GM12873 (cell line): ENCODE measurements around the gene RNF43.

Source experiments
- TF ChIP-seq, protein P1 (sequence below): IDR thresholded peaks from 2 replicates; pipeline ENCODE4 v1.5.1; 2012; ENCODE audit warnings: low read depth, mild to moderate bottlenecking, moderate library complexity, low read length, control low read depth; ENCODE audit not compliant: insufficient read depth; ENCODE audit errors: missing control alignments

Gene RNF43

DNA sequence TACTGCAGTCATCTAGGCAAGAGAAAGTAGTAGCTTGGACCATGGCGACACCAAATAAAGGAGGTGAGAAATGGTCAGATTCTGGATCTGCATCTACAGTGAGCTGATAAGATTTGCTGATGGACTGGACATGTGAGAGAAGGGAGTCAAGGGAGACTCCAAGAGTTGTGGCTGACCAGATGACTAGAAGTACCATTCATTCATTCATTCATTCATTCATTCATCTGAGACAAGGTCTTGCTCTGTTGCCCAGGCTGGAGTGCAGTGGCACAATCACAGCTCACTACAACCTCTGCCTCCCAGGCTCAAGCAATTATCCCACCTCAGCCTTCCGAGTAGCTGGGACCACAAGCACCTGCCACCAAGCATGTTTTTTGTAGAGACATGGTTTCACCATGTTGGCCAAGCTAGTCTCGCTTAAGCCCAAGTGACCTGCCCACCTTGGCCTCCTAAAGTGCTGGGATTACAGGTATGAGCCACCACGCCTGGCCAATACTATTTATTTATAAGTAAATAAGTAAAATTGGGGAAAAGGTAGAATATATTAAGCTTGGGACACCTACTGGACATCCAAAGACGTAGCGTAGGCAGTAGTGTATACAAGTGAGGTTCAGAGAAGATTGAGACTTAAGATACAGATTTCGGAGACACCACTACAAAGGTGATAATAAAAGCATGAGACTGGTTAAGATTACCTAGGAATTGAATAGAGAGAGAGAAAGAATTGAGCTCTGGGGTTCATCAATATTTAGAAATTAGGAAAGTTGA, 15.7 kb upstream of the RNF43 start:
- TF ChIP-seq, protein P1, sequence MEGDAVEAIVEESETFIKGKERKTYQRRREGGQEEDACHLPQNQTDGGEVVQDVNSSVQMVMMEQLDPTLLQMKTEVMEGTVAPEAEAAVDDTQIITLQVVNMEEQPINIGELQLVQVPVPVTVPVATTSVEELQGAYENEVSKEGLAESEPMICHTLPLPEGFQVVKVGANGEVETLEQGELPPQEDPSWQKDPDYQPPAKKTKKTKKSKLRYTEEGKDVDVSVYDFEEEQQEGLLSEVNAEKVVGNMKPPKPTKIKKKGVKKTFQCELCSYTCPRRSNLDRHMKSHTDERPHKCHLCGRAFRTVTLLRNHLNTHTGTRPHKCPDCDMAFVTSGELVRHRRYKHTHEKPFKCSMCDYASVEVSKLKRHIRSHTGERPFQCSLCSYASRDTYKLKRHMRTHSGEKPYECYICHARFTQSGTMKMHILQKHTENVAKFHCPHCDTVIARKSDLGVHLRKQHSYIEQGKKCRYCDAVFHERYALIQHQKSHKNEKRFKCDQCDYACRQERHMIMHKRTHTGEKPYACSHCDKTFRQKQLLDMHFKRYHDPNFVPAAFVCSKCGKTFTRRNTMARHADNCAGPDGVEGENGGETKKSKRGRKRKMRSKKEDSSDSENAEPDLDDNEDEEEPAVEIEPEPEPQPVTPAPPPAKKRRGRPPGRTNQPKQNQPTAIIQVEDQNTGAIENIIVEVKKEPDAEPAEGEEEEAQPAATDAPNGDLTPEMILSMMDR = no peak

DNA sequence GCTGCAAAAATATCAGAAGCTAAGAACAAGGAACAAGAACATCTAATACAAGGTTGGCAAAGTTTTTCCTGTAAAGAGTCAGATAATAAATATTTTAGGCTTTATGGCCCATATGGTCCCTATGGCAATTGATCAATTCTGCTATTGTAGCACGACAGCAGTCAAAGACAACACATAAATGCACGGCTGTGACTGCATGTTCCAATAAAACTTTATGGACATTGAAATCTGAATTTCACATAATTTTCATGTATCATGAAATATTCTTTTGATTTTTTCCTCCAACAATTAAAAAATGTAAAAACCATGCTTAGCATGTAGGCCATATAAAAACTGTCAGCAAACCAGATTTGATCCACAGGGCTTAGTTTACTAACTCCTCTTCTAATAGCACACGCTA, 10.5 kb upstream of the RNF43 start:
- TF ChIP-seq, protein P1 = no peak

DNA sequence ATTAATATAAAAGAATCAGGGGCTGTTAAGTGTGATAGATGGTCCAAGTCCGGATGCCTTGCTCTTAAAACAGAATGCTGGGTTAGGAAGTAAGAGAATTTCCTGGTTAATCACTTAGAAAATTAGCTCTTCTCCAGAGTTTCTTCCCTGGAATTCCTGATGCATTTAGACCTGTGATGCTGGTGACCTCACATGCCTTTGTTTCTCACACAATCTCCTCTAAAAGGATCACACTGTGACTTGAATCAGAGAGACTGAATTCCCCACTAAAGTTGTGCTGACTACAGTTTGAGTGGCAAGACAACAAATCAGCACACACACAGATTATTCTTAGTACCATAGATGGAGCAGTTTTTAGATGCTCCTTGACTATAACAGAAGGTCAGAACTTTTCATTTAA, 4.4 kb upstream of the RNF43 start:
- TF ChIP-seq, protein P1 = no peak

DNA sequence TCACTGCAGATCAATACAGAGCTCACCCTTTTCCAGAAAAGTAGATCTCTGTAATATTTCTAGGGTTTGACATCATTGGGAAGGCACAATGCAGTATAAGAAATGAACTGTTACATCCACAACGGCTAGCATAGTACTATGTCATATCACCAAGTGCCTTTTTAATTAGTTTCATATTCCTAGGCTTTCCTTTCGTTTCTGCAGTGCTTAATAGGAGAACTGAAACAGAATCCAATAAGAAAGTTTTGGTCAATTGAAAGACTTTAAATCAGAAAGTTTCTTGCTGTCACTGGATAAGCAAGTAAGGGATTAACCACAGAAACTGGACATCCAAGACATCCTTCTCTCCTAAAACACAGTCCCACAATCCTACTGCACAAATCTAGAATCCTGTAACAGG, 3.5 kb upstream of the RNF43 start:
- TF ChIP-seq, protein P1 = no peak

DNA sequence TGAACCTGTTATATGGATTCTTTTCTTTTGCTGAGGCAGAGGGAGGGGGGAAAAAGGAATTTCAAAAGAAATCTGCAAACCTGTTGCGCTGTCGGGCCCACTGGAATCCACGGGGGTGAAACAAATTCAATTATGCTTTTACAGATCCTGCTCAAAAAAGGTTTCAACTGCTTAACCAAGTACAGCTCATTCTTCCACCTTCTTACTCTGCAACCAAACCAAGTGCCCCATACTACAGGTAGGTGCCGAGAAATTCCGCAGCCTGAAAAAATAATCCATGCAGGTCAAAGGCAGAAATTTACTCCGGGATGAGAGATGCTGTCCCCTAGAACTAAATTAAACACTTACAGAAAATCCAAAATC, 416 bp downstream of the RNF43 start:
- TF ChIP-seq, protein P1 = no peak

DNA sequence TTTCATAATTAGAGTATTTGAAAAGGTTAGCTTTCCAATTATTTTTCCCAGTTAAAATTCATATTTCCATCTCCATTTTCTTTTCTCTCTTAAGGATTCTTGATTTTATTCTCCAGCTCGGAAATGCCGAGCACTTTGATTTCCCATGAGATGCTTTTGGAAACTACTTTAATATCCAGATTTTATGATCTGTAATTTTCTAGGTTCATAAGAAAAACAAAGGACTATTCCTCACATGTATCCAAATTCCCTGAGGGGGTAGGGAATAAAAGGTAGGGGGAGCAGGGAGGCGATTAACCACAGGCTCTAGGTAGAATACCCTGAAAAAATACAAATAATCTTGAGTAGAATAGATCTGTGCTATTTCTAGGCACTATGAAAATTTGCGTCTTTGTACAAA, 938 bp downstream of the RNF43 start:
- TF ChIP-seq, protein P1 = no peak

DNA sequence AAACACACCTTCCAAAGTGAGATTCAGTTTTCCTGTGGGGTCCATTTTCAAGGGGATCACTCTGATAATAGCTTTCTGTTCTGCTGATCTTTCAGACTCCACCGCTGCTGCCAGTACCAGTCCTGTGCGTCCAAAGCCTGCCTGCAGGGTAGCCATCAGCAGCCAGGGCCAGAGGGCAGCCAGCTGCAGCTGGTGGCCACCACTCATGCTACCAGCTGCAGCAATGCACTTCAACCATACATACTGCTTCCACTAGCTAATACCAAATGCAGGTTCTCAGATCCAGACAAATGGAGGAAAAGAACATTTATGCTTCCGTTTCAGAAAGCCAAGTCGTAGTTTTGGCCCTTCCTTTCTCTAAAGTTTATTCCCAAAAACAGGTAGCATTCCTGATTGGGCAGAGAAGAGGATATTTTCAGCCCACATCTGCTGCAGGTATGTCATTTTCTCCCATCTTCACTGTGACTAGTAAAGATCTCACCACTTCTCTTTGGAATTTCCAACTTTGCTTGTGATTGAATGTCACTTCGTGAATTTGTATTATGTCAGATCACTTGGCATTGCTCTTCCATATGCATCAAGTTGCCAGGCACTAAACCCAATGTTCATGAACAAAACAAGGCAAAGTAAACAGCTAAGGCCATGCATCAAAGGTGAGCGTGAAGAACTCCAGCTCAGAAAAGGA, 1.8 kb downstream of the RNF43 start:
- TF ChIP-seq, protein P1 = no peak
